NCI-H1417 (cell line): Measurements from ENCODE around the gene RAP1GDS1.
"Not testable (repeated sequence)": the region's sequence is repeated elsewhere in the genome, so short reads cannot be mapped to it uniquely, and the experiment has no call there.

Experiments
- DNase-seq, 3 experiments: peaks; one replicate each; lab custom pipeline; 2025; lab: John Stamatoyannopoulos, UW

Gene RAP1GDS1

DNA sequence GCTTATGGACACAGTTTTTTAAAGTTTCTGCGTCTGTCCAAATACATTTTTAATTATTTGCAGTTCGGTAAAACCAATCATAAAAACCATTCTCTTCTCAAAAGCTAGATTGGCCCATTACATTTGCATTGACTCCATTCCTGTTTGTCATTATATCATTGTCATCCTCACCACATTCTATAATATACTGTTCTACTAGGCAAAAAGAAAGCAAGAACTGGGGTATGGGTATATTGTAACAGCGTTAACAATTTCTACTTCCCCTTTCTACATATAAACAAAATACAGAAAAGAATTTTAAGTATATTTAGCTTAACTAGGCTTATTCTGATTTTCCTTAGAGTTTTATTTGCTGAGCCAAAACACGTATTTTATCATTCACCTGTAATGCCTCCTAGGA, 91.8 kb downstream of the RAP1GDS1 start:
- DNase-seq: no peak

GRCh38 chr4:98358630-98359248, 97.6 kb downstream of the RAP1GDS1 start:
- DNase-seq: no peak

DNA sequence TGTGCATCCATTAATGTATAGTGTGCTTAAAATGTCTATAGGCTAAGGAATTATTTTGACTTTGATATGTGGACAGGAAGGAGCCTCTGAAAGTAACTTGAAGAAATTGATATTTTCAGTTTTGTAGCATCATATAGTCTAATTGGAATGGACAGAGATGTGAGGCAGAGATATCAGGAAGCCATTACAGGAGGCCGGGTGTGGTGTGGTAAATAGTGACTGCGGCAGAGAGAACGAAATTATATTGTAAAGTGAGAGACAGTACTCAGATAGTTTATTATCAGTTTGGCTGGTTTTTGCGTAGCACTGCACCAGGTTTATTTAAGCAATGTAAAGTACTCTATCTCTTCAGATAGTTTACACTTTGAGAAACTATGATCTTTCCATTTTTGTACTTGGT, 98.5 kb downstream of the RAP1GDS1 start:
- DNase-seq: no peak

- DNase-seq: no peak
Observed at GRCh38 chr4:98363431-98363830, 102.2 kb downstream of the RAP1GDS1 start.

DNA sequence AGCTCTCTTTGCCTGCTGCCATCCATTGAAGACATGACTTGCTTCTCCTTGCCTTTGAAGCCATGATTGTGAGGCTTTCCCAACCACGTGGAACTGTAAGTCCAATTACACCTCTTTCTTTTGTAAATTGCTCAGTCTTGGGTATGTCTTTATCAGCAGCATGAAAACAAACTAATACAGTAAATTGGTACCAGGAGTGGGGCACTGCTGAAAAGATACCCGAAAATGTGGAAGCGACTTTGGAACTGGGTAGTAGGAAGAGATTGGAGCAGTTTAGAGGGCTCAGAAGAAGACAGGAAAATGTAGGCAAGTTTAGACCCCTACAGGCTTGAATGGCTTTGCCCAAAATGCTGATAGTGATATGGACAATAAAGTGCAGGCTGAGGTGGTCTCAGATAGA, 105.1 kb downstream of the RAP1GDS1 start:
- DNase-seq: not testable (repeated sequence)

GRCh38 chr4:98368000-98368399, 106.8 kb downstream of the RAP1GDS1 start:
- not testable (repeated sequence) for DNase-seq

- DNase-seq: no peak
Observed at GRCh38 chr4:98369322-98369721, 108.1 kb downstream of the RAP1GDS1 start.

DNA sequence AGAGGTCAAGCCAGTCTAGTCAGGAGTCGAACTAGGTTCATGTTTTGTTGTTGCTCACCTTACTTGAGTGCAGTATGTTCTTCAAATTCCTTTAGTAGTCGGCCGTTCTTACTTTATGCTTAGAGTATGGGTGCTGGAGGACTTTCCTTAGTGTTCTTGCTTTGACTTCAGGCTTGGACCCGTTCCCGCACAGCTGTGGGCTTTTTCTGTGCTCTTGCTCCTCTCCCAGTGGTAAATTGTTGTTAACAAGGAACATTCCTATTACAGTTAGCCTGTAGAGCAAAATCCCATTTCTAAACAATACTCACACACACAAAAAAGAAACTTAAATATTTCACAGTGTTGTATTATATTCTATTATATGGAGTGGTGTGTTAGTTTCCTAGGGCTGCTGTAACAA, 113.5 kb downstream of the RAP1GDS1 start:
- no peak for DNase-seq

DNA sequence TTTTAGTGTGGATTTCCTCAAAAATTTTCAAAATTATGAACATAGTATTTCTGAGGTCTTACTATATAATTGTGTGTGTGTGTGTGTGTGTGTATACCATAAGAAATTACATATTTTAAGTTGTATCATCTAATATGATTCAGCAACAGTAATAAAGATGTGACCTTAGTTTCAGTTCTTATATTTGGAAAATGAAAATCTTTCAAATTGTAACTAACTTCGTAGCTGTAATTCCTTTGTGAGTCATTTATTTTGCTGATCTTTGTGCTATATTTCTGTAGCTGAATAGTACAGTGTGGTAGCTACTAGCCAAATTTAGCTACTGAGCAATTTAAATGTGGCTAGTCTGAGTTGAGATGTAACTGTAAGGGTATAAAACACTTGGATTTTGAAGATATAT, 116.4 kb downstream of the RAP1GDS1 start:
- no peak for DNase-seq

DNA sequence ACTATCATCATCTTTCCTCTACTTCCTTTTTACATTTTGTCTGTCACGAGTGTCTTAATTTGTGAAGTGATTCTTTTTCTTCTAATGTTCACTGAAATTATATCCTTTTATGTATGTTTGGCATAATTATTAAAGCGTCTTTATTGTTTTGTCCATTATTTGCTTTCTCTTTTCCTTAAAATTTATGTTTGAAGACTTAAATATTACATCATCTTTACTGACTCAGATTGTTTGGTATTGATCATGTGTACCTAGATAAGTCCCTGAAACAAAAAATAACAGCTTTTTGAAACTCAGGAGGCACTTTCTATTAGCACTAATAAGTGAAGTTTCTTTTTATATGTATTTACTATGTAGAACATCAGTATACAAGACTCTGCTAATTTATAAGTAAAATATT, 120.1 kb downstream of the RAP1GDS1 start:
- DNase-seq: no peak

GRCh38 chr4:98383431-98384106, 122.4 kb downstream of the RAP1GDS1 start:
- DNase-seq: peak in 1 of 3 experiments; percentile 46

DNA sequence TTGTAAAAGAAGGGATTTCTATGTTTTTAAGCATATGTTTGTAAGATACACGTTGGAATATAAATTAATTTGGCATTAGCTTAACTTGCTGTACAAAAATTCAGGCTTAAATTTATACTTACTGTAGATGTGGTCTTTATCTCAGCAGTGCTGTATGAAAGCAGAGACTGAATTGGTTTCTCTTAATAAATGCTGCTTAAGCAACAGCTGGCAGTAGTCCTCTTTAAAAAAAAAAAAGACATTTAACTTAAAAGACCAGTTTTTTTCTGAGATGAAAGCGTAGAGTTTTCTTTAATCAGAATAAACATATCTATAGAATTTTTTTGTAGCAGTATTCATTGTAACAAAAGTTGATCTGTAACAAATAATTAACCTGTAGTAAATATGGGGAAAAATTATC, 124.6 kb downstream of the RAP1GDS1 start:
- DNase-seq: no peak

- no peak for DNase-seq
Observed at GRCh38 chr4:98387345-98388026, 126.3 kb downstream of the RAP1GDS1 start.

GRCh38 chr4:98394134-98394533, 132.9 kb downstream of the RAP1GDS1 start:
- DNase-seq: no peak

DNA sequence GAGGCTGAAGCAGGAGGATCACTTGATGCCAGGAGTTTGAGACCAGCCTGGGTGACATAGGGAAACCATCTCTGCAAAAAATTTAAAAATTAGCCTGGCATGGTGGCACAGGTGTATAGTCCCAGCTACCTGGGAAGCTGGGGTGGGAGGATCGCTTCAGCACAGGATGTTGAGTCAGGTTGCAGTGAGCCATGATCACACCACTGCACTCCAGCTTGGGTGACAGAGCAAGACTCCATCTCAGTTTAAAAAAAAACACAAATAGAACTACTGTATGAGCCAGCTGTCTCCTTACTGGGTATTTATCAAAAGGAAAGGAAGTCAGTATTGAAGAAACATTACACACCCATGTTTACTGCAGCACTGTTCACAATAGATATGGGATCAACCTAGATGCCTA, 138.7 kb downstream of the RAP1GDS1 start:
- no peak for DNase-seq

- no peak for DNase-seq
Observed at GRCh38 chr4:98406819-98407218, 145.6 kb downstream of the RAP1GDS1 start.

GRCh38 chr4:98411731-98412130, 150.5 kb downstream of the RAP1GDS1 start:
- DNase-seq: no peak

DNA sequence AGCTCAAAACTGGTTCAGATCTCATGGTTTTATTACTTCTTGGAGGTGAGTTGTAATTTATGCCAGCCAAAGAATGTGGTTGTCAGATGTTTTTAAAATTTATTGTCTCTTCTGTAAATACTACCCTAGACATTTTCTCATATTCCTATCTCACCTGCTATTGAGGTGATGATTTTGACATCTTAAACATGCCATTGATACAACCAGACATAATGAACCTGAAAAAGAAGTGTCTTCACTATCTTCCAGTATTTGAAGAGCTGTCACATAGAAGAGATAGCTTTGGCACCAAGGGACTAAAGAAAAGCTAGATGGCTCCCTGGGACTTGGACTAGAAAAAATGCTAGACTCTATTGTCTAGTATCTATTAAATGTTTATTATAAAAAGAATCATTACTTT, 155.7 kb downstream of the RAP1GDS1 start:
- no peak for DNase-seq

- not testable (repeated sequence) for DNase-seq
Observed at GRCh38 chr4:98420151-98420550, 159.0 kb downstream of the RAP1GDS1 start.

GRCh38 chr4:98421111-98421510, 159.9 kb downstream of the RAP1GDS1 start:
- no peak for DNase-seq

DNA sequence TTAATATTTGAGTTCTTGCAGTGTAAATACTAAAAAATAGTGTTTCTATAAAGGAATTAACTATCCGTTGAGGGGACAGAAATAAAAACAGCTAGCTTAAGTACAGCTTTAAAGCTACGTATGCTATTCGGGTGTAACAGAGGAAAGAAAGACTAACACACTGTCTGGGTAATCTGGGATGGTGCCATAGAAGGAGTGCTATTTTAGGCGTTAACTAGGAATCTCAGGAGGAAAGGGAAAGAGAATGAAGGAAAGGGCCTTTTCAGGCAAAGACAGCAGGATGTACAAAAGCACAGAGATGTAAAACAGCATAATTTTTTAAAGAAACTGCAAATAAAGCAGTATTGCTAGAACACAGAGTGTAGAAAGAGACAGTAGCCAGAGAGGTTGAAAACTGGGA, 161.8 kb downstream of the RAP1GDS1 start:
- no peak for DNase-seq

DNA sequence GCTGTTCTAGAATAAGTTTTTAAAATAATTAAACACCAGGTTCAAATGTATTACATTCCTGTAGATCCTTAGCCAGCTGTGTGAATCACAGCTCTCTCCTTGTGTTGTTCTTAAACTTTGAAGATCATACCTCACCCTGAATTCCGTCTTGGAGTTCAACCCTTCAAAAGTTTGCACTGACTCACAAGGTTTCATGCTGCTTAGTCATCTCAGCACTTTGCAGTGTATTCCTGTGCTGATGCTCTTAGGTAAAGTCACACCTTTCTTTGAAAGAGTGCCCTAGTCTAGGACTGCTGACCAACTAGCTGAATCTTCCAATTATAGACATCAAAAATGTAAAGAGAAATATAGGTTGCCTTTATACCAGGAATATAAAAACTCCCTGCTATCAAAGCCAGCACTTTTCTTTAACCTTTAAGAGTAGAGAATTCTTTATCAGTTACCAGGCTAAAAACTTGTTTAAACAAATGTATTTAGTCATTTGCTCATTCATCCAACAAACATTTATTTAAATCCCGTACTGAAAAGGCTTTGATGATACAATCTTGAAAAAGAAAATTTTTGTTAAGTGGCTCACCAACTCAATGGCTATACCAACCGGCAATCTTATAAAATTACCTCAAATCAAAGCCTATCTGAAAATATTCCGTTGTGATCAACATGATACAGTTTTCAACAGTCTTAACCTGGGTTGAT, 169.7 kb downstream of the RAP1GDS1 start:
- DNase-seq: no peak

- DNase-seq: peak in 2 of 3 experiments; percentile 14 to 69
Observed at GRCh38 chr4:98433691-98434090, 172.5 kb downstream of the RAP1GDS1 start.
